Measurements from ENCODE around the gene ARF1.

ARF1 gene

GRCh38 chr1:228050571-228051231, 31.8 kb upstream of the ARF1 start:
- peak; percentile 0 for DNase-seq (ENCODE audit: low read depth, low spot score)

- no peak for DNase-seq (ENCODE audit: low read depth, low spot score)
Observed at GRCh38 chr1:228058172-228058948, 24.1 kb upstream of the ARF1 start.

GRCh38 chr1:228058949-228059633, 23.4 kb upstream of the ARF1 start:
- no peak for DNase-seq (ENCODE audit: low read depth, low spot score)

GRCh38 chr1:228059634-228060457, 22.7 kb upstream of the ARF1 start:
- DNase-seq (ENCODE audit: low read depth, low spot score), result peak; percentile 97

- peak; percentile 44 for DNase-seq (ENCODE audit: low read depth, low spot score)
Observed at GRCh38 chr1:228060458-228061190, 21.9 kb upstream of the ARF1 start.

GRCh38 chr1:228061411-228062084, 21.0 kb upstream of the ARF1 start:
- peak; percentile 4 for DNase-seq (ENCODE audit: low read depth, low spot score)

GRCh38 chr1:228062085-228062791, 20.3 kb upstream of the ARF1 start:
- peak; percentile 0 for DNase-seq (ENCODE audit: low read depth, low spot score)

GRCh38 chr1:228062812-228063211, 19.7 kb upstream of the ARF1 start:
- peak; percentile 1 for DNase-seq (ENCODE audit: low read depth, low spot score)

GRCh38 chr1:228063251-228064191, 19.0 kb upstream of the ARF1 start:
- peak; percentile 1 for DNase-seq (ENCODE audit: low read depth, low spot score)

- DNase-seq (ENCODE audit: low read depth, low spot score), result peak; percentile 17
Observed at GRCh38 chr1:228064296-228064695, 18.2 kb upstream of the ARF1 start.

- peak; percentile 14 for DNase-seq (ENCODE audit: low read depth, low spot score)
Observed at GRCh38 chr1:228064741-228065542, 17.6 kb upstream of the ARF1 start.

- DNase-seq (ENCODE audit: low read depth, low spot score), result no peak
Observed at GRCh38 chr1:228065543-228066347, 16.8 kb upstream of the ARF1 start.

GRCh38 chr1:228066416-228066815, 16.1 kb upstream of the ARF1 start:
- no peak for DNase-seq (ENCODE audit: low read depth, low spot score)

- DNase-seq (ENCODE audit: low read depth, low spot score), result peak; percentile 47
Observed at GRCh38 chr1:228066891-228067654, 15.4 kb upstream of the ARF1 start.

- DNase-seq (ENCODE audit: low read depth, low spot score), result no peak
Observed at GRCh38 chr1:228068359-228068758, 14.1 kb upstream of the ARF1 start.

- DNase-seq (ENCODE audit: low read depth, low spot score), result no peak
Observed at GRCh38 chr1:228070173-228070572, 12.3 kb upstream of the ARF1 start.
